Activated T-helper 2 cell treated with anti-CD3 and anti-CD28 coated beads, Interferon-gamma antibody, Interleukin-2, Interleukin-4, amounts not matched to agents 10 μg/mL and 5 μg/mL and 100 μg/mL, durations not matched to agents 14 hours and 24 hours and 36 hours (primary cell): Measurements from ENCODE around the gene LDB2. TPM values are rescaled to one million over a fixed set of nuclear protein-coding genes. Genes with fewer than 3 reads are reported as not detected.
"Not testable (repeated sequence)": the region's sequence is repeated elsewhere in the genome, so short reads cannot be mapped to it uniquely, and the experiment has no call there.

ENCODE experiments used
- DNase-seq: peaks from one replicate; pipeline ENCODE4 v3.0.0; 2021; ENCODE audit warnings: low spot score
- H3K27ac Mint-ChIP-seq: one replicate; pipeline ENCODE4 v1.8.0; 2021; ENCODE audit warnings: mixed read lengths
- H3K27me3 Mint-ChIP-seq: one replicate; pipeline ENCODE4 v1.8.0; 2021; ENCODE audit warnings: low read depth, mixed read lengths
- H3K36me3 Mint-ChIP-seq: one replicate; pipeline ENCODE4 v1.8.0; 2021; ENCODE audit warnings: low read depth, mixed read lengths
- H3K4me1 Mint-ChIP-seq: one replicate; pipeline ENCODE4 v1.8.0; 2021; ENCODE audit warnings: low read depth, mixed read lengths
- H3K4me3 Mint-ChIP-seq: one replicate; pipeline ENCODE4 v1.8.0; 2021; ENCODE audit warnings: low read depth, mild to moderate bottlenecking, moderate library complexity, mixed read lengths
- H3K9me3 Mint-ChIP-seq: one replicate; pipeline ENCODE4 v1.8.0; 2021; ENCODE audit warnings: mixed read lengths
- intact Hi-C: fragments of 100-400 bp; cut with micrococcal nuclease; formaldehyde crosslinking; loops from one replicate; pipeline ENCODE4 v1.15.1; 2023
- total RNA-seq: library from RNA; stranded (reverse); gene quantifications from 2 replicates; pipeline ENCODE4 v1.2.3, GENCODE V29; 2022

LDB2 gene
- total RNA-seq, 1 donor from 2014 or later: not detected

DNA sequence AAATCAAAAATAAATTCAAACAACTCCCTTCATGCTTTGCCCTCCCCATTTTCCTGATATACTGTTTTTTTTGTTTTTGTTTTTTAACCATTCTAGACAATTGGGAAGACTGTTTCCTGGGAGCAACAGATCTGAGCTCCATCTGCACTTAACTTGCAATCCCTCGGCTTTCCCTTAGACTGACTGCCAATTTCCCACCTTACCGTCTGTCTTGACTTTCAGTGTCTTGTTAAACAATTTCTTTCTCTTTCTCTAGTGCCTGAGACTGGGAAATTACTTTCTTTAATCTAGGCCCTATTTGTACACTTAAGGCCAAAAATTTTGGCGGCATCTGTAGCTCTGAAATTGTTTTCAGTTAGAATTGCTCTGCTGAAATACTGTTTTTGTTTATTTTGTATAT, 326.3 kb downstream of the LDB2 start:
- intact Hi-C loops: no loop called here
- no peaks in the 10 kb centered on the region for H3K27me3 Mint-ChIP-seq

DNA sequence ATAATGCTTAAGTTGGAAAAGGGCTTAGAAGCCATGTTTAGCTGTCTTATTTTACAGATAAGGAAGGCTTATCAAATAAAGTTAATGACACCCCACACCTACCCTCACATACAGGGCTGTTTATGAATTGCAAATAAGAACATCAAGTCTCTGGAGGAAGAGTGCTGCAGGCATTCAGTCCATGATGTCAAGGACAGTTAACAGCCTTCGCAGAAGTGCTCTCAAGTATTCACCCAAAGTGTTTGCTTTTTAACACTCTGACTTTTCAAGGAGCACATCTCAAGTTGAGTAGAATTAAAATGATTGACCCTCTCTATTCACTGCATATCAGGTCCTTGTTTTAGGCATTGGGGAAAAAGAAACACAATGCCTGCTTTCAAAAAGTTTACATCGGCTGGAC, 328.7 kb downstream of the LDB2 start:
- Mint-ChIP-seq H3K27ac (no peak overlapping the region), H3K4me3 (no peak overlapping the region)
- intact Hi-C loops: no loop called here

More for the DNA sequence above, 326.3 kb downstream of the LDB2 start:
- Mint-ChIP-seq H3K27ac (no peak overlapping the region), H3K36me3 (no peaks in the 10 kb centered on the region), H3K4me3 (no peak overlapping the region), H3K9me3 (no peaks in the 10 kb centered on the region), H3K4me1 (no peaks in the 10 kb centered on the region)
- DNase-seq: no peak

DNA sequence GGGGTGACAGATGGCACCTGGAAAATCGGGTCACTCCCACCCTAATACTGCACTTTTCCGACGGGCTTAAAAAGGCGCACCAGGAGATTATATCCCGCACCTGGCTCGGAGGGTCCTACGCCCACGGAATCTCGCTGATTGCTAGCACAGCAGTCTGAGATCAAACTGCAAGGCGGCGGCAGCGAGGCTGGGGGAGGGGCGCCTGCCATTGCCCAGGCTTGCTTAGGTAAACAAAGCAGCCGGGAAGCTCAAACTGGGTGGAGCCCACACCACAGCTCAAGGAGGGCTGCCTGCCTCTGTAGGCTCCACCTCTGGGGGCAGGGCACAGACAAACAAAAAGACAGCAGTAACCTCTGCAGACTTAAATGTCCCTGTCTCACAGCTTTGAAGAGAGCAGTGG, 341.1 kb downstream of the LDB2 start:
- H3K36me3 Mint-ChIP-seq, H3K4me1 Mint-ChIP-seq, DNase-seq, H3K4me3 Mint-ChIP-seq, intact Hi-C loops, H3K27me3 Mint-ChIP-seq, H3K27ac Mint-ChIP-seq: not testable (repeated sequence)
- H3K9me3 Mint-ChIP-seq: peaks cover 12% of the 10 kb centered on the region

More for the DNA sequence above, 328.7 kb downstream of the LDB2 start:
- Mint-ChIP-seq H3K4me1 (no peaks in the 10 kb centered on the region), H3K9me3 (no peaks in the 10 kb centered on the region), H3K36me3 (no peaks in the 10 kb centered on the region), H3K27me3 (no peaks in the 10 kb centered on the region)
- no peak for DNase-seq

DNA sequence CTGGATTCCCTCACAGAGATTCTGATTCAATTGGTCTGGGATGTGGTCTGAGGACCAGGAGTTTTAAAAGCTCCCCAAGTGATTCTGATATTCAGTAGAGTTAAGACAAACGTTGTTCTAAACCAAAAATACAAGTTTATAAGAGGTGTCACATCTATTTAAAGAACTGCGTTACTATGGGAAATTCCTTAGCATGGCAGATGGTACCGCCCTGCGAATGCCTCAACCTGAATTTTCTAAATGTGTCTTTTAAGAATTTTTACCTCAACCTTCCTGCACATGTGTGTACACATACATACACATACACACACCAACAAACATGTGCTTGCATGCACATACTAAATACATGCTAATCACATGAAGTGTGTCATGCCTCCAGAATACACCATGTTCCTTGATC, 343.3 kb downstream of the LDB2 start:
- H3K27me3 Mint-ChIP-seq: no peaks in the 10 kb centered on the region

DNA sequence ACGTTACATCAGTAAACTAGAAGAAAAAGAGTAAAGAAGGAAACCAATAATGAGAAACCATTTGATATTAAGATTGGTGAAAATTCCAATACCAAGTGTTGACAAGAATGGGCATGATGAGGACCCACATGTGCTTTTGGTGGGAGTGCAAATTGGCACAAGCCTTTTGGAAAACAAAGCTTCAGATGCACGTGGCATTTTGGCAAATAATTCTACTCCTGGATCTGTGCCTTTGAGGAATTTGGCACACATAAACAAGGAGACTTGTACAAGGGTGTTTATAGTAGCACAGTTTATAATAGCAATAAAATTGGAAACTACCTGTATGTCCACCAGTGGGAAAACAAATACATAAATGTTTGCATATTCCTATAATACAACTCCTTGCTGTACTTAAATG, 347.9 kb downstream of the LDB2 start:
- Mint-ChIP-seq H3K9me3 (peaks cover 3% of the 10 kb centered on the region), H3K4me1 (no peaks in the 10 kb centered on the region), H3K27me3 (no peaks in the 10 kb centered on the region), H3K27ac (no peak overlapping the region), H3K4me3 (no peak overlapping the region), H3K36me3 (no peaks in the 10 kb centered on the region)
- intact Hi-C loops: no loop called here
- no peak for DNase-seq

More for the DNA sequence above, 343.3 kb downstream of the LDB2 start:
- Mint-ChIP-seq H3K4me1 (no peaks in the 10 kb centered on the region), H3K4me3 (no peak overlapping the region), H3K27ac (no peak overlapping the region), H3K9me3 (peaks cover 12% of the 10 kb centered on the region), H3K36me3 (no peaks in the 10 kb centered on the region)
- intact Hi-C loops: no loop called here
- DNase-seq: no peak

DNA sequence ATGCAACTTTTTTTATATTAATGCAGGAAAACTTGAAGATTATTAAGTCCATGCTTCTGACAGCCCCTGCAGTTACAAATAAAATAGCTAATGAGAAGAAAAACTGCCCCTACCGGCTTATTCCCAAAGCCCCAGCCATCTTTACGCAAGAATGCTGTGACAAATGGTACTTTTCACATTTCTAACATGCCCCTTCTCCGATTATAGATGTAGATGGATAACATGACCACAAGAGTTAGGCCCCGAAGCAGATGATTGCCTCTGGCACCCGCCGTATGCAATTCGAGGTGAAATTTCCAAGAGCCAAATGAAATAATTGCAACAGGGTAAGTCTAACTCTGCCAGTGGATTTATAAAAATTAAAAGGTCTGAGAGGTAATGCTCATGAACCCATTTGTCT, 352.8 kb downstream of the LDB2 start:
- no peaks in the 10 kb centered on the region for H3K9me3 Mint-ChIP-seq
- no peak overlapping the region for H3K4me3 Mint-ChIP-seq
- no peak overlapping the region for H3K27ac Mint-ChIP-seq
- intact Hi-C loops: no loop called here
- no peaks in the 10 kb centered on the region for H3K36me3 Mint-ChIP-seq
- DNase-seq: no peak
- H3K4me1 Mint-ChIP-seq: no peaks in the 10 kb centered on the region
- no peaks in the 10 kb centered on the region for H3K27me3 Mint-ChIP-seq

DNA sequence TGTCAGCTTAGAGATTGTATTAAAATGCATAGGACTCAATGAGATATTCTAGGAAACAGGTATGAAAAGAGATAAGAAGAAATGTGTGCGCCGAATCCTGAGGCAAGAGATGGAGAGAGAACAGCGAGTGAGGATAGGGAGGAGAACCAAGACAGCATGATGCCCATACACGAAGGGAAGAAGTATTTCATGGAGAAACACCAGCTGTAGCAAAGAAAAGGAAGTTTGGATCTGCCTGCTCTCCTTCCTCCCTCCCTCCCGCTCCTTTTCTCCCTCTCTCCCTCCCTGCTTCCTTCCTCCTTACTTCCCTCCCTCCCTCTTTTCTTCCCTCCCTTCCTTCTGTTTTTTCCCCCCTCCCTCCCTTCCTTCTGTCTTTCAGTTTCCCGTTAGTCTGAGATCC, 353.6 kb downstream of the LDB2 start:
- DNase-seq: no peak
- Mint-ChIP-seq H3K27ac (no peak overlapping the region), H3K4me1 (no peaks in the 10 kb centered on the region), H3K4me3 (no peak overlapping the region), H3K9me3 (no peaks in the 10 kb centered on the region), H3K36me3 (no peaks in the 10 kb centered on the region), H3K27me3 (no peaks in the 10 kb centered on the region)
- intact Hi-C loops: no loop called here

DNA sequence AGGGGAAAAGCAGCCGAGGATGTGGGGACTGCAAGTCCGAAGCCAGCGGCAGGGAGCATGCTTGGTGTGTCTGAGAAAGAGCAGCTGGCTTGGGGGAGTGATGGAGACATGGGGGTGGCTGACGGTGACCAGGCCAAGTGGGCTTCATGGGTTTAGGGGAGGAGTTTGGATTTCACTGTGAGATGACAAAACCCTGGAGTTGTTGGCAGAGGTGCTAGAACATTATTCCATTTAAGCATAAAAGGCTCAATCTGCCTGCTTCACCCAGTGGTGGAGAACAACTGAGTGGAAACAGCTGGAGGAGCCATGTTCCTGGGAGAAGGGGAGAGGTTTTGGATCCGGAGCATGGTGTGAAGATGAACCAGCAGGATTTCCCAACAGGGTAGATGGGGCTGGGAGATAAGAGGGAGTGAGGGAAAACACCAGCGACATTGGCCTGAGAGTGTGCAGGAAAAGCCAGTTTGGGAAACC, 354.2 kb downstream of the LDB2 start:
- H3K4me1 Mint-ChIP-seq: no peaks in the 10 kb centered on the region
- H3K4me3 Mint-ChIP-seq: no peak overlapping the region
- DNase-seq: no peak
- H3K9me3 Mint-ChIP-seq: no peaks in the 10 kb centered on the region
- H3K27me3 Mint-ChIP-seq: no peaks in the 10 kb centered on the region
- intact Hi-C loops: no loop called here
- no peaks in the 10 kb centered on the region for H3K36me3 Mint-ChIP-seq
- no peak overlapping the region for H3K27ac Mint-ChIP-seq

DNA sequence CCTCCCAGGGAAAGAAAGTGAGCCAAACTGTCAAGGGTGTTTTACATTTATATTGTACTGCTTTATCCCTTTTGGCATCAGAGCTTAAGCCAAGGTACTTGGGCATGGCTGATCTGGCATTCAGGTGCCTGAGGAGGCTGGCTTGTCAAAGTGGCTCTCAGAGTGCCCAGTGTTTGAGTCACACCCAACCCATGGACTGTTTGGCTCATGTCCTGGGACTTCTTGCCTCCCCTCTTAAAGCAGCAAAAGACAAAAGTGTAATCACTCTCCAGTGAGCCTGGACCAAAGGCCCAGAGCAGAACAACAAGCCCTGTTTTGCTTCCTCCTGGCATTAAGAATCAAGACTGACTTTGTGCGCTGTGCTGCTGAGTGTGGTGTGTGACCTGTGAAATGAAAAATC, 360.5 kb downstream of the LDB2 start:
- Mint-ChIP-seq H3K36me3 (no peaks in the 10 kb centered on the region), H3K9me3 (no peaks in the 10 kb centered on the region), H3K4me3 (no peak overlapping the region), H3K4me1 (no peaks in the 10 kb centered on the region), H3K27me3 (no peaks in the 10 kb centered on the region), H3K27ac (no peak overlapping the region)
- intact Hi-C loops: no loop called here
- DNase-seq: no peak

DNA sequence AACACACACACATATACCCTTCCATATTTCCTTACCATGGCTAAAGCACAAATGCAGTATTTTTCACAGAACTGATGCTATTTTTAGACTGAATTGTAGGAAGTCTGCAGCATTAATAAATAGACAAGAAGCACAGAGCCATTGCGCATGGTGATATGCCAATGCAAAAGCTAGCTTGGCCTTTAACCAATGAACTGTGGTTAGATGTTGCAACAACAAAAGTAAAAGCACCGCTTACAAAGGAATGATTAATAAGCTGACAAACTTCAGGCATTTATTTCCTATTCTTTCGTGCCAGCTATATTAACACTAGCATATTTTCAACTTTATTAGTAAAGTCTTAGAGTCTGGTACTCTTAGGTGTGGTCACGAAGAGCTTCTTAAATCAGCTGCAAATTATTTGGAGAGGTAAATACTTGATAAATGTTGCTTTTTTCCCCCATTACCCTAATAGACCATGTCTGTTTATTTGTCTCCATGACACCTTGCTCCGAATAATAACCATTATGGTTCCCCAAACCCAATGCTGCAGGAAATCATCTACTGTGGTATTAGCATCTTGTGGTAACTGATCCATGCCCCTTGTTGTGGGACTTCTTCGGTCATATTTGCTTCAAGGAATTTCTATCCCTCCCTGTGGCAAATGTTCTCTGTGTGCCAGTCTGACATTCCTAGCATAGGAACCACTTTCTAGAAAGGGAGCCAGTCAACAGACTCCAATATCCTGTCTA, 366.0 kb downstream of the LDB2 start:
- Mint-ChIP-seq H3K9me3 (no peaks in the 10 kb centered on the region), H3K4me3 (no peak overlapping the region), H3K4me1 (no peaks in the 10 kb centered on the region), H3K27ac (no peak overlapping the region), H3K27me3 (no peaks in the 10 kb centered on the region), H3K36me3 (no peaks in the 10 kb centered on the region)
- intact Hi-C loops: no loop called here
- DNase-seq: no peak

DNA sequence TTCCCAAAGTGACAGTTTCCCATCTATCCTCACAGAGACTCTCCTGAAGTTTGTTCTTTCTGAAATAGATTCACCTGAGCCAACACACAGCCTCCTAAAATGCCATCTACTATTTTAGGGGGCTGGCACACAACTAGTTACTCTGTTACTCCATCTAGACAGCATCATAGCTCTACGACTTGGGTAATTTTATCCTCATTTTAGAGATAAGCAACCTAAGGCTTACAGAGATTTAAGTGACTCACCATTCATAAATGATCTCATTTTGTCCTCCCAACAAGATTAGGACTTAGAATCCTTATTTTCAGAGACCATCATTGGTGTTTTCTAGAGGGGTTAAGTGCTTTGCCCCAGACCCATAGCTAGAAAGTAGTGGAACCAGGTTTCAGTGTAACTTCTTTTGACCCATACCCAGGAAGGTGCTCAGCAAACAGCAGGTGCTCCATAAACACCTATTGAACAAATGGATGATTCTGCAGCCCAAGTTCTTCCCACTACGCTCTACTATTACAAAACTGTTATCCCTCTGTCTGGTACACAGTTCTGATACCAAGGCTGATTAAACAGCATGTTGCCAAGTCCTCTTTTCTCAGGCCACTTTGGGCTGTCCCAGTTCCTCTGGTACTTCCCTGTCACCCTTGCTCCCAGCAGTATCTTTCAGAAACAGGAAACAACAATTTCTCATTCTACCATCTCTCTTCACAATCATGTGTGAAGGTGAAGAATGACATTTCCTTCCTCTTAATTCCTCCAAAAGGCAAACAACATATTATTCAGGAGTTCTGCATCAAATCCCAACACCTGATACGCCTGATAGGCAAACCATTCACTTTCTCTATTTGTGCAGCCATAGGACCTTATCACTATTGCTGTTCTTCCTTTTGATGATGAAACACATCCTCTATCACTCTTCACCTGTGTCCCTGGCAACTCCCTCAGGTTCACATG, 367.5 kb downstream of the LDB2 start:
- Mint-ChIP-seq H3K4me1 (no peaks in the 10 kb centered on the region), H3K4me3 (no peak overlapping the region), H3K36me3 (no peaks in the 10 kb centered on the region), H3K27me3 (no peaks in the 10 kb centered on the region), H3K9me3 (no peaks in the 10 kb centered on the region), H3K27ac (no peak overlapping the region)
- intact Hi-C loops: no loop called here
- DNase-seq: no peak

DNA sequence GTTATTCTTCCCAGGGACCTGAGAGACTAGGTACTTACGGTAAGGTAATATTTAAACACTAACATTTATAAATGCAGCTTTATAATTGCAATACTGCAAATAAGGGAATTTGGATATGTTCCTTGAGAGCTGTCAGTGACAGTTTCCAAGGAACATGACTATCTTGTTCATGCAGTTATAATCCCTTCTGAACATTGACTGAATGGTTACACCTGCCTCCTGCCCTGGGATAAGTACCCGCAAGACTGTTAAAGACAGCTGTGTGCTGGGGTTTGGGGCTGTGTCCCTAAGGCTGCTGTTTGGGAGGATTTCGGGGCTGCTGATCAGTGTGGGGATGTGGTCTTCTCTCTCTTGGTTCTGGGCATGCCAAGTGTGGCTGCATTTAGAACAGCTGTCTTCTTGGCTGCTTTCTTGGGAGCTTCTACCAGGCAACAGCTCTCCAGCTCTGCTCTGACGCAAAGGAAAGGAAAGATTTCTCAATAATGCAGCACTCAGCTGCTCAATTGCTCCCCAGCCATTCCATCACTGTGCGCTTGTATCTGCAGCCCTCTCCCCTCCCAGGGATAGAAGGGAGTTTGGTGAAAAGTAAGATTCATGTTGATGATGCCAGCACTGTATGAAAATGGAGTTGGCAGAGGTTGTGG, 373.4 kb downstream of the LDB2 start:
- Mint-ChIP-seq H3K4me1 (no peaks in the 10 kb centered on the region), H3K4me3 (no peak overlapping the region), H3K36me3 (no peaks in the 10 kb centered on the region), H3K27ac (no peak overlapping the region), H3K9me3 (no peaks in the 10 kb centered on the region), H3K27me3 (no peaks in the 10 kb centered on the region)
- intact Hi-C loops: no loop called here
- no peak for DNase-seq

DNA sequence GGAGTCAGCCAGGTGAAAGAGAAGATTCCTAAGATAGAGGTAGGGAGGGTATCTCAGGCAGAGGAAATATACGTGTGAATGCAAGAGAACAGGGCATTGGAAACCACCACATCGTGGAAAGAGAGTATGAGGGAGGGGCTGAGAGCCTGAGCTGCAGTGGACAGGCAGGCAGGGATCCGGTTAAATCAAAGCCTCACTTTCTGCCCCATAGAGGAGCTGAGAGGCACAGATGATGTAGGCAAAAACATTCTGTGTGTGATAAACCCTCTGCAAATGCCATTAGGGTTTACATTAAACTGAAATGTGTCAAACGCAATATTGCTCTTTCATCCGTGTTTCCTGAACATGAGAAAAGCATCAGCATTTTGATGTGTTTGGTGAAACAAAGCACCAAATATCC, 374.0 kb downstream of the LDB2 start:
- H3K27ac Mint-ChIP-seq: no peak overlapping the region
- H3K36me3 Mint-ChIP-seq: no peaks in the 10 kb centered on the region
- intact Hi-C loops: no loop called here
- no peak overlapping the region for H3K4me3 Mint-ChIP-seq
- H3K4me1 Mint-ChIP-seq: no peaks in the 10 kb centered on the region
- DNase-seq: no peak
- H3K9me3 Mint-ChIP-seq: no peaks in the 10 kb centered on the region
- H3K27me3 Mint-ChIP-seq: no peaks in the 10 kb centered on the region
